Vagina (tissue), 2 donors: ENCODE data around the gene ZFYVE21.

ENCODE experiments used
- POLR2A ChIP-seq, 2 donors: fragments of 450-650 bp; IDR thresholded peaks; one replicate each; pipeline ENCODE4 v1.6.1; 2017; ENCODE audit warnings: antibody characterized with exemption in 2 of 2, mild to moderate bottlenecking in 2 of 2, moderate library complexity in 2 of 2
- POLR2AphosphoS5 ChIP-seq, 2 donors: sonication (generic); formaldehyde crosslinking; IDR thresholded peaks; one replicate each; pipeline ENCODE4 v1.9.0; 2017; ENCODE audit warnings: antibody characterized with exemption in 2 of 2, mild to moderate bottlenecking in 2 of 2, low read depth in 1 of 2; ENCODE audit not compliant: insufficient read depth in 1 of 2
- TF ChIP-seq, protein P1 (sequence below), 3 experiments: fragments of 450-650 bp in 2 of 3; fragments of 200-600 bp in 1 of 3; sonication (generic) in 1 of 3; IDR thresholded peaks; one replicate each; pipeline ENCODE4 v1.5.1; 2017 to 2019; ENCODE audit warnings: antibody characterized with exemption in 3 of 3, mild to moderate bottlenecking in 2 of 3, moderate library complexity in 2 of 3

DNA sequence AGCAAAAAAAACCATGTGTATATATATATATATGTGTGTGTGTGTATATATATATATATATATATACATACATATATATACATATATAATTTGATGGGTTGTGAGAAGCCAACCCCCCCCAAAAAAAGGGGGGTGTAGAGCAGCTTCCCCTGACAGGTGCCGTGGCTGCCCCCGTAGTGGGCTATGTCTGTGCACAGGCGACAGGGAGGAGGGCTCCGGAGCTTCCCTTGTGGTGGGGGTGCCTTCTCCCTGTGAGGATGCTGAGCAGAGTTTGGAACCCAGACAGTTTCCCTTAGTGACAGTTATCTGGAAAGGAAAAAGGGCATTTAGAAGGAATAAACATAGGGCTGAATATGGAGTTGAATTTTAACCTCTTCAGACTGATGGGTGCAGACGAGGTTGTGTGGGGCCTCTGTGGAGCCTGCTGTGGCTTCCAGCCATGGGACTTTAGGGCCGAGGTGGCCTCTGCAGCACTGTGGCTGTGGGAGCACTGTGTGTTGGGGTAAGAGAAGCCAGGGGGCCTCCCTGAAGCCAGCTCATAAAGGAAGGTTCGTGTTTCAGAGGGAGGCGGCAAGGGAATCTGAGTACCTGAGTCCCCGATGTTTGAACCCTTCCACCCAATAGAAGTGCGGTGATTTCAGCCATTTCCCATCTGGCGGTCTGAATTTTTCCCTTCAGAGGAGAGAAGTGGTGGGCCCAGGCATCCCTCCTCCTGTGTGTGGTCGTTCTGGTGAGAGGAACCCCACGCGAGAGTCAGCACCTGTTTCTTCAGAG is 20.1 kb upstream of the ZFYVE21 start:
- no peak for TF ChIP-seq POLR2A (IDR thresholded peaks at IDR 0.05)
- TF ChIP-seq, protein P1, sequence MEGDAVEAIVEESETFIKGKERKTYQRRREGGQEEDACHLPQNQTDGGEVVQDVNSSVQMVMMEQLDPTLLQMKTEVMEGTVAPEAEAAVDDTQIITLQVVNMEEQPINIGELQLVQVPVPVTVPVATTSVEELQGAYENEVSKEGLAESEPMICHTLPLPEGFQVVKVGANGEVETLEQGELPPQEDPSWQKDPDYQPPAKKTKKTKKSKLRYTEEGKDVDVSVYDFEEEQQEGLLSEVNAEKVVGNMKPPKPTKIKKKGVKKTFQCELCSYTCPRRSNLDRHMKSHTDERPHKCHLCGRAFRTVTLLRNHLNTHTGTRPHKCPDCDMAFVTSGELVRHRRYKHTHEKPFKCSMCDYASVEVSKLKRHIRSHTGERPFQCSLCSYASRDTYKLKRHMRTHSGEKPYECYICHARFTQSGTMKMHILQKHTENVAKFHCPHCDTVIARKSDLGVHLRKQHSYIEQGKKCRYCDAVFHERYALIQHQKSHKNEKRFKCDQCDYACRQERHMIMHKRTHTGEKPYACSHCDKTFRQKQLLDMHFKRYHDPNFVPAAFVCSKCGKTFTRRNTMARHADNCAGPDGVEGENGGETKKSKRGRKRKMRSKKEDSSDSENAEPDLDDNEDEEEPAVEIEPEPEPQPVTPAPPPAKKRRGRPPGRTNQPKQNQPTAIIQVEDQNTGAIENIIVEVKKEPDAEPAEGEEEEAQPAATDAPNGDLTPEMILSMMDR (IDR thresholded peaks at IDR 0.05) = no peak
- TF ChIP-seq POLR2AphosphoS5 (IDR thresholded peaks at IDR 0.05; ENCODE audit: insufficient read depth in 1 of 2, low read depth in 1 of 2) = no peak
